ENCODE data around the gene ZNF451.

Gene ZNF451

GRCh38 chr6:57097596-57097995, 7.6 kb downstream of the ZNF451 start:
- no peak for DNase-seq

GRCh38 chr6:57102976-57103375, 13.0 kb downstream of the ZNF451 start:
- DNase-seq, result no peak

DNA sequence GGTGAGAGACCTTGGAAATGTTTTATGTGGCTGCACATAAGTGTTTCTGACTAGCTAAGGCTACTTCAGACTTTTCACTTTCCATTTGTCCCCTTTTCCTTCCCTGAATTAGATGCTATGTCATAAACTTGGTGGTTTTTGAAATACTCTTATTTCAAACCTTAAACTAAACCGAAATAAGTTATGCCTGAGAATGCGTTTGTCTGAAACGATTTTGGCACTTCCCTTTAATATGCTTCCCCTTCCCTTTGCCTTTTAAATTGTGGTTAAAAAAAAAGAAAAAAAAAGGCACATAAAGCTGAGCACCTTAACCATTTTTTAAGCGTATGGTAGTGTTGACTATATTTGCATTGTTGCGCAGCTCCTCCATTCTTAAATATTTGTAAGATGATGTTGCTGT, 14.3 kb downstream of the ZNF451 start:
- DNase-seq, result no peak

DNA sequence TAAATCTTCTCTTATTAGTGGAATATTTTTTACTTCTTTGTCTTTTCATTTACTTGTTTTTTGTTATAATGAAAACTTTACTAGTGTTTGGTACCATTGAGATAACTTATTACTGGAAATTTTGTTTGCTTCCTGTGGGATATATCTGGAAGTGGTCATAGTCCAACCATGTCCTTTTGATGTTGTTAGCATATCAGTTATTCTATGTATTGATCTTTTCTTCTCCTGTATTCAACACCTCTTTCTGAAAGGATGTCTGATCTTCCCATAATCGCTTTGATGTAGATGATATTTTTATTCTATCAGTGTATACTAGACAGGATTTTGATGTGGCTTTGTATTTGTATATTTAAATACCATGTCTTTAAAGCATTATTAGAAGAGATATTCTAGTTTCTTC, 17.0 kb downstream of the ZNF451 start:
- DNase-seq, result no peak

DNA sequence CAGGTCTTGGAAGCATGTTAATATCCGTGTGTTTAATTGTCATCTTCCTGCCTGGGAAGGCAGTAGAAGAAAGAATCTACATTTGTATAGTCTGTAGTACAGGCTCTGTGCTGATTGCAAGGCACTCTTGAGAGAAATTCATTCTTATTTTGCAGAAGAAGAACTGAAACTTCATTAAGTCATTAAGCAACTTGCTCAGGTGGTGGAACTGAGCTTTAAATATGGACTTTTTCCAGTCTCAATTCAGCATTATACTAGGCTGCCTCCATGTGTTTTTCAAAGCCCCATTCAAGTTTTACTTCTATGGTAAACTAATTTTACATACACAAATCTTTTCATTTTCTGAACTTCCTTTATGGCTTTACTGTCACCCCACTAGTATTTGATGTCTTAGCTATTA, 18.7 kb downstream of the ZNF451 start:
- DNase-seq, result no peak

GRCh38 chr6:57109880-57110279, 19.9 kb downstream of the ZNF451 start:
- DNase-seq, result no peak

GRCh38 chr6:57113105-57113504, 23.1 kb downstream of the ZNF451 start:
- DNase-seq, result no peak

DNA sequence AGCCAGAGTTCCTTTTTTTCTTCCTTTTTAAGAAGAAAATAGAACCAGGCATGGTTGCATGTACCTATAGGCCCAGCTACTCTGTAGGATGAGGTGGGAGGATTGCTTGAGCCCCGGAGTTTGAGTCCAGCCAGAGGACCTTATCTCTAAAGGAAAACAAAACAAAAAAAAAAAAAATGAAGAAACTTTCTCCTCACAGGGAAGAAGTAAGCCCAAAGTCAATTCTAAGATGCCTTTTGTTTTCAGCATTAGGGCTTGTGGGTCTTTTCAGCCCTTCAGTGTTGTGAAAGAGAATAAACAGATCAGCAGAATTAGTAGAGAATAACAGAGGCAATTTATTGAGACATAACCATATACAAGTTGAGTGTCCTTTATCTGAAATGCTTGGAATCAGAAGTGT, 26.8 kb downstream of the ZNF451 start:
- no peak for DNase-seq

GRCh38 chr6:57117796-57118195, 27.8 kb downstream of the ZNF451 start:
- DNase-seq, result no peak

- DNase-seq, result no peak
These were observed 33.1 kb downstream of the ZNF451 start for GRCh38 chr6:57123111-57123510.

- no peak for DNase-seq
These were observed 37.8 kb downstream of the ZNF451 start for GRCh38 chr6:57127763-57128162.

- no peak for DNase-seq
These were observed 40.7 kb downstream of the ZNF451 start for GRCh38 chr6:57130661-57131177.

DNA sequence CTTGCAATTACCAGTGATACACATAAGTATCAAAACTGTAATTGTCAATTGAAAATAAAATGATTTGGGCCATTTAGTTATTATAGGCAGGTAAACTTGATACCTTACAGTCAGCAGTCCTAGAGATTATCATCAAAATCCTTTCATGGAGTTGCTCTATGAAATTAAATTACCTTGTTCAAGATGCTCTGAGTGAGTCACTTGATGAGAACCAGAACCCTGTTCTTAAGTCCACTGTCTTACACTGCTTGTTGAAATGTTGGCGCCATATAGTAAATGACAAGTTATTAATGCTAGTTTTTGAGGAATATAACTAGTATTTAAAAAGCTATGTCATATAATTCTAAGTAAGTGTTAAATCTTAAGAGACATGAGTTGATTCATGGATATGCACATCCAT, 45.0 kb downstream of the ZNF451 start:
- DNase-seq, result no peak

DNA sequence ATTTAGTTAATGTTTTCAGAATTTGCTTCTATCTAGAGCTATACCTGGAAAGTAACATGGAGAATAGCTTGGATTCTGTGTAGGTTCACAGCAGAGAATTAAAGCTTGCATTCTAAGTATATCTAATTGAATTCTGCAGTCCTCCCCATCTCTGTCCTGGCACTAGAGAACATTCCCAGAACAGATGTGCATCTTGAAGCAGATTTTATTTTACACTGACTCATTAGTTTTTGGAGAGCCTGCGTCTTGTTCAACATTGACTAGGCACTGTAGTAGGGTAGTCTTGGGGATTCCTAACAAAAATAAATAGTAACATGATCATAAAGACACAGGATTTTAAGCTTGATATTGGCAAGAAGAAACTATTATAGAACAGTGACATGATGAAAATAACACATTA, 45.9 kb downstream of the ZNF451 start:
- DNase-seq, result no peak

DNA sequence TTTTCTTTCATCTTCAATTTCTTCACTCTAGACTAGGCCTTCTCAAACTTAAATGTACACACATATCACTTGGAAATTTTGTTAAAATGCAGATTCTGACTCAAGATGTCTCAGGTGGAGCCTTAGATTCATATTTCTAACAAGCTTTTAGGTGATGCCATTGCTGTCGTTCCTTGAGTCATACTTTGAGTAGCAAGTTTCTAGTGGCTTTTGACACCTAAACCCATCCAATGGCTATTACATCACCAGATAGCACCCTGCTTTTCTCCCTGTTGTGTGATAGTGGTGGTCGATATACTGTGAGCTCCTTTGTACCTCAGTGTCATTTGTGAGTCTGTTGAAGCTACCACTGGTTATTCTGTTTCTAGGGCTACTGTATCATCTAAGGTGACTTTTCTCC, 47.4 kb downstream of the ZNF451 start:
- no peak for DNase-seq

GRCh38 chr6:57138026-57138425, 48.0 kb downstream of the ZNF451 start:
- no peak for DNase-seq

DNA sequence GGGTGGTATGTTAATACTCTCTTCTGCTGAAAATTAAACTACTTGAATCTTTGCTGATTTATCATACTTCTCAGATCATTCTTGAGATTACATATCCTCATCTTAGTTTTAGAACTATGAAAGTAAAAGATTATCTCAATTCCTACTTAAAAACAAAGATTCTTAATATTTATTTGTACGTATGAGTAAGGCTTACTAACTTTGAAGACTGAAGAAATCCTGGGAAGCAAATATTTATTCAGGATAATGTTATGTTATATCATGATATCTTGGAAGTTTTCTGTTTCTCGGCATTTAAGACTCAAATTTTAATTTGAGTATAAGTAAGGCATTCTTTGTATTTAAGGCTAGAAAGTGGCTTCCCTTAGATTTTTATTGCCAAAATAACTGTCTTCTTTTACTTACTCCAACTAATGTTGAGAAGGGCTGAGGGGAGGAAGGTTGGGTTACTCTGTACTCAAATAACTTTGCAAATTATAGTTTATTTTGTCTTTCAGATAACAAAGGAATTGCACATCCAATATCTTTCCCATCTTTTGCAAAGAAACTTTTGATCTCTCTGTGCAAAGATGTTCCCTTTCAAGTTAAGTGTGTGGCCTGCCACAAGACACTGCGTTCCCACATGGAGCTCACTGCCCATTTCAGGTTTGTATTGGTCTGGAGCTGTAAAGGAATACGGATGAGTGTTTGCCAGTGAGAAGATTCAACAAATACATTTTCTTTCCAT, 51.6 kb downstream of the ZNF451 start:
- DNase-seq, result no peak

- no peak for DNase-seq
These were observed 52.2 kb downstream of the ZNF451 start for GRCh38 chr6:57142178-57142525.

- no peak for DNase-seq
These were observed 53.7 kb downstream of the ZNF451 start for GRCh38 chr6:57143690-57144089.

DNA sequence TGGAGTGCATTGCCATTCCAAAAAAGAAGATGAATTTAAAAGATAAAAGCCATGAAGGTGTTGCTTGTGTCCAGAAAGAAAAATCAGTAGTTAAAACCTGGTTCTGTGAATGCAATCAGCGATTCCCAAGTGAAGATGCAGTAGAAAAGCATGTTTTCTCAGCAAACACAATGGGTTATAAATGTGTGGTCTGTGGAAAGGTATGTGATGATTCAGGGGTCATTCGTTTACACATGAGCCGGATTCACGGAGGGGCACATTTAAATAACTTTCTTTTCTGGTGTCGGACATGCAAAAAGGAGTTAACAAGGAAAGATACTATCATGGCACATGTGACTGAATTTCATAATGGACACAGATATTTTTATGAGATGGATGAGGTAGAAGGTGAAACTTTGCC, 57.4 kb downstream of the ZNF451 start:
- no peak for DNase-seq

DNA sequence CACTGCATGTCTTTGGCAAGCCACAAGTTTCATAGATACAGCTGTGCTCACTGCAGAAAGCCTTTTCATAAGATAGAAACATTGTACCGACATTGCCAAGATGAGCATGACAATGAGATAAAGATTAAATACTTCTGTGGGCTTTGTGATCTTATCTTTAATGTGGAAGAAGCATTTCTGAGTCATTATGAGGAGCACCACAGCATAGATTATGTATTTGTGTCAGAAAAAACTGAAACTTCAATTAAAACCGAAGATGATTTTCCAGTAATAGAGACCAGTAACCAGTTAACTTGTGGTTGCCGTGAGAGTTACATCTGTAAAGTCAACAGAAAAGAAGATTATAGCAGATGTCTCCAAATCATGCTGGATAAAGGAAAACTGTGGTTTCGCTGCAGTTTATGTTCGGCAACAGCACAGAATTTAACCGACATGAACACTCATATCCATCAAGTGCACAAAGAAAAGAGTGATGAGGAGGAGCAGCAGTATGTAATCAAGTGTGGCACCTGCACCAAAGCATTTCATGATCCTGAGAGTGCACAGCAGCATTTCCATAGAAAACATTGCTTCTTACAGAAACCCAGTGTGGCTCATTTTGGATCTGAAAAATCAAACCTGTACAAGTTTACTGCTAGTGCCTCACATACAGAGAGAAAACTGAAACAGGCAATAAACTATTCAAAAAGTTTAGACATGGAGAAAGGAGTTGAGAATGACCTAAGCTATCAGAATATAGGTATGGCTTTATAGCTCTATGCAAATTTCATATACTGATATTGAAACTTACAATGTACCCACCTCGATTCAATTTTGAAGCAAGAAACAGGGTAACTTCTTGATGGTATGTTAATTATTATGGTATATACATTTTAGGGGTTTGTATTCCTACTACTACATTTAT, 58.2 kb downstream of the ZNF451 start:
- no peak for DNase-seq

DNA sequence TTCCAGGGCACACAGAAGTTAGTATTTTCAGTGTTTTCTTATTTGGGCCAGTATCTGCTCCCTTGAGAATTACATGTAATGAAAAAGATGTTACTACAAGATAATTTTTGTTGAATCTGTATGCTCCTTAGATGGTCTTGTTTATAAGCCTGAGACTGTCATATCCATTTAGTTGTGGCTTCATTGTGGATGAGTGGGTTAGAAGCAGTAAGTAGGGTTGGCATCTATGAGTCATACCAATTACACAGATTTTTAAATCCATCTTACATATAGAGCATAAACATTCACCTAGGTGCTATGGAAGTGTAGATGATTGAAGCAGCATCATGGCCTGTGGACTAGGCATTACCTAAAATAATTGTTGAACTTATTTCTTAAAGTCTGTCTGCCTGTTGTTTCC, 68.7 kb downstream of the ZNF451 start:
- no peak for DNase-seq

GRCh38 chr6:57159127-57159526, 69.1 kb downstream of the ZNF451 start:
- no peak for DNase-seq

DNA sequence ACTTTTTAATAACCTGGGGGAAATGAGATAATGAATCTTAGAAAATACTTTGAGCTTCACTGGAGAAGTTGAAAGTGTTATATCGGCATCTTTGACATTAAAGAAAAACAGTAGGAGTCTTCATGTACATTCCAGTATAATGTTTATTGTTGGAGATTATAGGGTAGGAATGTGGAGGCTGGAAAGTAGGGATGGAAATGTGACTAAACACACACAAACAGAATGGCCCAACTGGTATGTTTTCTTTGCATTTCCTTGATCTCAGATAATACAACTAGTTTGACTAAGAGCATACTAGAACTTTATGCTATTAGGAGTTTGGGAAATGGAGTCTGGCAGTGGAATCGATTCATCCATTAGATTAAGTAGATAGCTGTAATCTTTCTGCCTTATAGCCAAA, 72.0 kb downstream of the ZNF451 start:
- DNase-seq, result no peak
